PC-9 (cell line): ENCODE data around the gene NT5DC3. TPM values are rescaled to one million over a fixed set of nuclear protein-coding genes. Genes with fewer than 3 reads are reported as not detected.
A peak's percentile ranks its signal among the peaks of the same experiment; 100 is the strongest.

Source experiments
- BruUV-seq: library from RNA; stranded (reverse); fragments of 400-500 nt; replicated peaks from 2 replicates; lab custom pipeline; 2021; lab: Mats Ljungman, UMichigan
- CTCF ChIA-PET: fragments of 300-600 bp; sonication (Branson Sonifier 250); formaldehyde crosslinking; loops from one replicate; lab custom pipeline; 2022; ENCODE audit warnings: antibody characterized with exemption; lab: Charles Lee
- POLR2A ChIA-PET: fragments of 300-600 bp; sonication (Branson Sonifier 250); formaldehyde crosslinking; loops from one replicate; lab custom pipeline; 2022; ENCODE audit warnings: antibody characterized with exemption; ENCODE audit not compliant: unreplicated experiment; lab: Charles Lee
- DNase-seq, 2 experiments: peaks; one replicate each; pipeline versions ENCODE4 v3.0.0 to v3.0.0-alpha.2; 2015 to 2022; ENCODE audit warnings: mixed read lengths in 1 of 2
- H2AFZ ChIP-seq: fragments of 200-600 bp; sonication (generic); 2 replicates; pipeline ENCODE4 v1.8.1; 2017; ENCODE audit warnings: antibody characterized with exemption
- H3F3A ChIP-seq: fragments of 200-600 bp; sonication (generic); 2 replicates; pipeline ENCODE4 v1.8.1; 2017; ENCODE audit warnings: antibody characterized with exemption, mild to moderate bottlenecking, low read depth; ENCODE audit not compliant: insufficient read depth
- H3K27ac ChIP-seq: fragments of 200-600 bp; sonication (generic); 2 replicates; pipeline ENCODE4 v1.6.1; 2016; ENCODE audit warnings: mixed run types
- H3K27me3 ChIP-seq: fragments of 200-600 bp; sonication (generic); 2 replicates; pipeline ENCODE4 v1.6.1; 2016; ENCODE audit warnings: low read depth, mixed run types; ENCODE audit not compliant: insufficient read depth
- H3K36me3 ChIP-seq: fragments of 200-600 bp; sonication (generic); 2 replicates; pipeline ENCODE4 v1.6.1; 2016; ENCODE audit warnings: low read depth, mixed run types
- H3K4me1 ChIP-seq: fragments of 200-600 bp; sonication (generic); replicated peaks from 2 replicates; pipeline ENCODE4 v1.6.1; 2016; ENCODE audit warnings: mixed run types; ENCODE audit not compliant: insufficient read depth
- H3K4me2 ChIP-seq: fragments of 200-600 bp; sonication (generic); 2 replicates; pipeline ENCODE4 v1.6.1; 2017; ENCODE audit warnings: mixed run types
- H3K4me3 ChIP-seq: fragments of 200-600 bp; sonication (generic); 2 replicates; pipeline ENCODE4 v1.6.1; 2016; ENCODE audit warnings: mixed run types
- H3K79me2 ChIP-seq: fragments of 200-600 bp; sonication (generic); 2 replicates; pipeline ENCODE4 v1.6.1; 2017; ENCODE audit warnings: low read depth, mixed run types
- H3K9me2 ChIP-seq: fragments of 200-600 bp; sonication (generic); 2 replicates; pipeline ENCODE4 v1.8.1; 2017; ENCODE audit warnings: mild to moderate bottlenecking; ENCODE audit not compliant: insufficient read depth
- H3K9me3 ChIP-seq: fragments of 200-600 bp; sonication (generic); 2 replicates; pipeline ENCODE4 v1.8.1; 2016; ENCODE audit warnings: low read depth; ENCODE audit not compliant: insufficient read depth
- H4K20me1 ChIP-seq: fragments of 200-600 bp; sonication (generic); 2 replicates; pipeline ENCODE4 v1.8.1; 2017; ENCODE audit not compliant: insufficient read depth
- CTCF ChIP-seq: fragments of 200-600 bp; sonication (generic); conservative IDR thresholded peaks from 2 replicates; pipeline ENCODE4 v1.6.1; 2017; ENCODE audit warnings: mixed run types, antibody characterized with exemption, mild to moderate bottlenecking, moderate library complexity
- EZH2 ChIP-seq: fragments of 200-600 bp; sonication (generic); IDR thresholded peaks from 2 replicates; pipeline ENCODE4 v1.8.0; 2017; ENCODE audit warnings: antibody characterized with exemption, low read depth
- intact Hi-C: fragments of 100-400 bp; cut with micrococcal nuclease; formaldehyde crosslinking; loops from one replicate; pipeline ENCODE4 v1.10.0; 2022; ENCODE audit not compliant: unreplicated experiment
- total RNA-seq: library from RNA; stranded (reverse); gene quantifications from 2 replicates; pipeline ENCODE4 v1.2.3, GENCODE V29; 2021

NT5DC3 gene
- total RNA-seq, 1 experiment from 2014 or later, result 13.2 TPM

- BruUV-seq, result no TSS peak
- Histone ChIP-seq H3K36me3 (no peaks in the 10 kb centered on the region), H3K27ac (no peak overlapping the region), H3F3A (peaks cover 15% of the 10 kb centered on the region), H4K20me1 (no peaks in the 10 kb centered on the region), H3K79me2 (no peaks in the 10 kb centered on the region), H3K4me2 (no peak overlapping the region), H3K9me3 (no peaks in the 10 kb centered on the region), H3K4me1 (peaks cover 20% of the 10 kb centered on the region), H3K9me2 (no peaks in the 10 kb centered on the region), H3K27me3 (no peaks in the 10 kb centered on the region), H3K4me3 (no peak overlapping the region), H2AFZ (no peak overlapping the region)
- TF ChIP-seq CTCF, result no peak
- TF ChIP-seq EZH2, result no peak
- ChIA-PET CTCF (no interaction called here), POLR2A (no interaction called here)
- DNase-seq, result no peak
- intact Hi-C loops, result loop anchor here (5.0 kb wide), 1 partner anchor 287 kb away; no protein-coding TSS in a partner anchor
These were observed 23.7 kb upstream of the NT5DC3 start for GRCh38 chr12:103864710-103865109.

- BruUV-seq, result no TSS peak
- POLR2A ChIA-PET, result interaction anchor here (0.6 to 1.0 kb wide), 3 partner anchors 18 to 427 kb away, joined by 3 to 17 read pairs (median 11); partner anchors contain the start of gene NT5DC3
These were observed 18.0 kb upstream of the NT5DC3 start for GRCh38 chr12:103858953-103859601.

DNA sequence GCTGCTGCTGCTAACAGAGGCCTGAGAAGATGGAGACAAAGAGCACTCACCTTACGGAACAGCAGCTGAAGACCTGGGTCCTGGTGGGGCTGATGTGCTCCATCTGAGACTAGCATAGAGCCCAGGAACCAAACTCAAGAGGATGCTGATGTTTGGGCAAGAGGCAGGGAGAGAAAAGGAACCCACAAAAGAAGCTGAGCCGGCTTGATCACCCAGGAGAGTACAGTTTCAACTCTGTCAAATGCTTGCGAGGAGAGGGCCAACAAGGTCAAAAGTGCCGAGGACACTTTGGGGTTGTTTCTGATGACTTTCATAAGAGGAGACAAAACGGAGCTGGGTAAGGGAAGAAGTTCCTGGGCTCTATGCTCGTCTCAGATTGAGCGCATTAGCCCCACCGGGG is 17.3 kb upstream of the NT5DC3 start:
- DNase-seq, result no peak
- Histone ChIP-seq H3K79me2 (no peaks in the 10 kb centered on the region), H3K9me2 (no peaks in the 10 kb centered on the region), H2AFZ (no peak overlapping the region), H3K4me2 (peak overlapping the region; percentile 59; the same call in 1 of the 2 replicates), H3K27ac (peak overlapping the region; percentile 86), H3F3A (peaks cover 27% of the 10 kb centered on the region), H3K9me3 (no peaks in the 10 kb centered on the region), H3K36me3 (no peaks in the 10 kb centered on the region), H4K20me1 (no peaks in the 10 kb centered on the region), H3K27me3 (no peaks in the 10 kb centered on the region), H3K4me3 (no peak overlapping the region), H3K4me1 (peaks cover 34% of the 10 kb centered on the region)
- BruUV-seq, result no TSS peak
- CTCF ChIA-PET, result no interaction called here
- TF ChIP-seq CTCF, result no peak
- no peak for TF ChIP-seq EZH2
- POLR2A ChIA-PET, result no interaction called here
- intact Hi-C loops, result loop anchor here (2.0 kb wide), 1 partner anchor 18 kb away; the partner anchor contains the start of gene NT5DC3

More at GRCh38 chr12:103858953-103859601, 18.0 kb upstream of the NT5DC3 start:
- CTCF ChIA-PET, result no interaction called here
- no peaks in the 10 kb centered on the region for H3K9me3 ChIP-seq
- H3K27ac ChIP-seq, result peak overlapping the region; percentile 86
- no peaks in the 10 kb centered on the region for H3K27me3 ChIP-seq
- no peaks in the 10 kb centered on the region for H4K20me1 ChIP-seq
- H2AFZ ChIP-seq, result peak overlapping the region; percentile 73
- no peaks in the 10 kb centered on the region for H3K9me2 ChIP-seq
- peaks cover 27% of the 10 kb centered on the region for H3F3A ChIP-seq
- peaks cover 34% of the 10 kb centered on the region for H3K4me1 ChIP-seq
- no peaks in the 10 kb centered on the region for H3K79me2 ChIP-seq
- H3K4me3 ChIP-seq, result peak overlapping the region; percentile 22; the same call in 1 of the 2 replicates
- intact Hi-C loops, result loop anchor here (2.0 kb wide), 1 partner anchor 18 kb away; the partner anchor contains the start of gene NT5DC3
- no peak for TF ChIP-seq CTCF
- no peak for TF ChIP-seq EZH2
- DNase-seq, result peak; percentile 73 to 96
- H3K36me3 ChIP-seq, result no peaks in the 10 kb centered on the region
- H3K4me2 ChIP-seq, result peak overlapping the region; percentile 59
